Brain microvascular endothelial cell (primary cell): ENCODE data around the gene SMAD6.

Experiments
- DNase-seq: peaks from one replicate; pipeline ENCODE4 v3.0.0-alpha.2; 2020
- H3K27ac ChIP-seq: fragments of 250-450 bp; sonication (Bioruptor Pico); 2 replicates; pipeline ENCODE4 v1.5.1; 2020; ENCODE audit warnings: mild to moderate bottlenecking, moderate library complexity
- H3K27me3 ChIP-seq: fragments of 250-450 bp; sonication (Bioruptor Pico); replicated peaks from 2 replicates; pipeline ENCODE4 v1.5.1; 2020; ENCODE audit warnings: mild to moderate bottlenecking
- H3K36me3 ChIP-seq: fragments of 250-450 bp; sonication (Bioruptor Pico); replicated peaks from 2 replicates; pipeline ENCODE4 v1.5.1; 2020; ENCODE audit warnings: mild to moderate bottlenecking
- H3K4me3 ChIP-seq: 2 replicates; pipeline ENCODE4 v1.5.1; 2011; ENCODE audit warnings: low read depth, mild to moderate bottlenecking, control low read depth, low read length, moderate library complexity
- in situ Hi-C: cut with HindIII; loops from 2 replicates; pipeline ENCODE4 v1.10.0; 2017; ENCODE audit warnings: low sequenced_read_pairs, low pct_ligation_motif_present
- TF ChIP-seq, protein P1 (sequence below): IDR thresholded peaks from 2 replicates; pipeline ENCODE4 v1.5.1; 2011; ENCODE audit warnings: low read depth, mild to moderate bottlenecking, moderate library complexity, low read length, control low read depth, inconsistent platforms; ENCODE audit errors: missing control alignments

SMAD6 gene

GRCh38 chr15:66724732-66725463 is 22.9 kb downstream of the SMAD6 start:
- in situ Hi-C loops = no loop called here
- TF ChIP-seq, protein P1, sequence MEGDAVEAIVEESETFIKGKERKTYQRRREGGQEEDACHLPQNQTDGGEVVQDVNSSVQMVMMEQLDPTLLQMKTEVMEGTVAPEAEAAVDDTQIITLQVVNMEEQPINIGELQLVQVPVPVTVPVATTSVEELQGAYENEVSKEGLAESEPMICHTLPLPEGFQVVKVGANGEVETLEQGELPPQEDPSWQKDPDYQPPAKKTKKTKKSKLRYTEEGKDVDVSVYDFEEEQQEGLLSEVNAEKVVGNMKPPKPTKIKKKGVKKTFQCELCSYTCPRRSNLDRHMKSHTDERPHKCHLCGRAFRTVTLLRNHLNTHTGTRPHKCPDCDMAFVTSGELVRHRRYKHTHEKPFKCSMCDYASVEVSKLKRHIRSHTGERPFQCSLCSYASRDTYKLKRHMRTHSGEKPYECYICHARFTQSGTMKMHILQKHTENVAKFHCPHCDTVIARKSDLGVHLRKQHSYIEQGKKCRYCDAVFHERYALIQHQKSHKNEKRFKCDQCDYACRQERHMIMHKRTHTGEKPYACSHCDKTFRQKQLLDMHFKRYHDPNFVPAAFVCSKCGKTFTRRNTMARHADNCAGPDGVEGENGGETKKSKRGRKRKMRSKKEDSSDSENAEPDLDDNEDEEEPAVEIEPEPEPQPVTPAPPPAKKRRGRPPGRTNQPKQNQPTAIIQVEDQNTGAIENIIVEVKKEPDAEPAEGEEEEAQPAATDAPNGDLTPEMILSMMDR = no peak
- H3K4me3 ChIP-seq = no peak overlapping the region
- no peak overlapping the region for H3K27ac ChIP-seq
- DNase-seq = no peak
- no peaks in the 10 kb centered on the region for H3K27me3 ChIP-seq
- no peaks in the 10 kb centered on the region for H3K36me3 ChIP-seq

DNA sequence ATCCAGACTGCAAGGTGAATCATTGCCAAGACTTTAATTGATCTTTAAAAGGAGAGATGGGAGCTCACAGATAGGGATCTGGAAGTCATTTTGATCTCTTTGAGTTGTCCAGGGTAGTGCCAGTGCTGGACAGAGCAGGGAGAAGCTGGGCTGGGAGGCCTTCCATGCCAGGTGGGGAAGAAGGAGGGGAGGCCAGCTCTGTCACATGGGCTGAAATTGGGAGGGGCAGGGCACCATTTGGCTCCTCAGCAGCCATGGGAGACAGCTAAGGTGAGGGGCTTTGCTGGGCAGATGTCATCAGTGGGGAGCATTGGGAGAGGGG is 23.4 kb downstream of the SMAD6 start:
- no peak overlapping the region for H3K4me3 ChIP-seq
- TF ChIP-seq, protein P1 = no peak
- H3K27me3 ChIP-seq = no peaks in the 10 kb centered on the region
- no peaks in the 10 kb centered on the region for H3K36me3 ChIP-seq
- in situ Hi-C loops = no loop called here
- H3K27ac ChIP-seq = no peak overlapping the region
- DNase-seq = no peak

GRCh38 chr15:66726386-66726785 is 24.4 kb downstream of the SMAD6 start:
- H3K27me3 ChIP-seq = no peaks in the 10 kb centered on the region
- TF ChIP-seq, protein P1 = no peak
- in situ Hi-C loops = no loop called here

GRCh38 chr15:66729331-66729951 is 27.4 kb downstream of the SMAD6 start:
- no peak for DNase-seq
- Histone ChIP-seq H3K27ac (no peak overlapping the region), H3K36me3 (no peaks in the 10 kb centered on the region), H3K27me3 (no peaks in the 10 kb centered on the region), H3K4me3 (no peak overlapping the region)
- in situ Hi-C loops = no loop called here
- TF ChIP-seq, protein P1 = no peak

More at GRCh38 chr15:66726386-66726785, 24.4 kb downstream of the SMAD6 start:
- H3K27ac ChIP-seq = no peak overlapping the region
- H3K36me3 ChIP-seq = no peaks in the 10 kb centered on the region
- H3K4me3 ChIP-seq = no peak overlapping the region
- no peak for DNase-seq

GRCh38 chr15:66730168-66731021 is 28.4 kb downstream of the SMAD6 start:
- TF ChIP-seq, protein P1 = no peak
- DNase-seq = peak; percentile 54
- H3K4me3 ChIP-seq = no peak overlapping the region
- peak overlapping the region; percentile 29 for H3K27ac ChIP-seq
- in situ Hi-C loops = no loop called here
- no peaks in the 10 kb centered on the region for H3K27me3 ChIP-seq
- H3K36me3 ChIP-seq = no peaks in the 10 kb centered on the region
